Activated CD4-positive, alpha-beta T cell treated with anti-CD3 and anti-CD28 coated beads for 4 hours (primary cell): ENCODE results near the gene DNAH10.
"Not testable (repeated sequence)": the region's sequence is repeated elsewhere in the genome, so short reads cannot be mapped to it uniquely, and the experiment has no call there.

Source experiments
- DNase-seq, 2 donors: peaks; one replicate each; pipeline ENCODE4 v3.0.0-alpha.2; 2020

Gene DNAH10

DNA sequence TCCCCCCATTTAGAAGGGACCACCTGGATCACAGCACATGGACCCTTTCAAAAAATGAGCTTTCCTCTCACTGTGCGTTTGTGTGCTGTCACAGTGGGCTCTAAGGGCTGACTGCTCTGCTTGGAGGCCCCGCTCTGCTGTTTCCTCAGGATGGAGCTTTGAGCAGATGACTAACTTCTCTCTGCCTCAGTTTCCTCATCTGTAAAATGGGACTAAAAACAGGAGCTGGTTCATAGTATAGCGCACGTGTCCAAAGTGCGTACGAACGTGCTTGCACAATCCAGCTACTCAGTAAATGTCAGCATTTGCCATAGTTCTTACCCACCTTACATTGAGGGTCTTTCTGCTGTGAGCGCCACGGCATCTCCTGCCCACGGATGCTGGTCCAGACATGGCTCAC lies 12.7 kb upstream of the DNAH10 start:
- no peak for DNase-seq

DNA sequence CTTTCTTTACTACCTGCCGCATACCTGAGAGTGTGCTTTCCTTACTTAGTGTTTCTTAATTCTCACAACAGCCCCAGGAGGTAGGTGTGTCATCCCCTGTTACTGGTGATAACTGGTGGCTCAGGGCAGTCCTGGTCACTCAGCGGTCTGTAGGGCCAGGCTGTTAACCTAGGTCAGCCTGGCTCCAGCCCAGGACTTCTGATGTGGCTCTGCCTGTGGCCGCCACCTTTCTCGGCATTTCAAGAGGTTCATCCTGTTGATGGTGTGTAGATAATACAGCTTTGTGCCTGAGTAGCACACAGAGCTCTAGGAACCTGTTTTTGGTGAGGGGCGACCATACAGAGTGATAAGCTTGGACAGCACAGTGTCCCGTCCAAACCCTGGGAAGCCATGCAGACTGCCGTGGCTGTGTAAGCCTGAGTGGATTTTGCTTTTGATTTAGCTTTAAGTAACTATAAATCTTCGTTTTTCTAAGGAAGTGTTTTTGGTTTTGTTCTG lies 11.9 kb upstream of the DNAH10 start:
- DNase-seq, result no peak

DNA sequence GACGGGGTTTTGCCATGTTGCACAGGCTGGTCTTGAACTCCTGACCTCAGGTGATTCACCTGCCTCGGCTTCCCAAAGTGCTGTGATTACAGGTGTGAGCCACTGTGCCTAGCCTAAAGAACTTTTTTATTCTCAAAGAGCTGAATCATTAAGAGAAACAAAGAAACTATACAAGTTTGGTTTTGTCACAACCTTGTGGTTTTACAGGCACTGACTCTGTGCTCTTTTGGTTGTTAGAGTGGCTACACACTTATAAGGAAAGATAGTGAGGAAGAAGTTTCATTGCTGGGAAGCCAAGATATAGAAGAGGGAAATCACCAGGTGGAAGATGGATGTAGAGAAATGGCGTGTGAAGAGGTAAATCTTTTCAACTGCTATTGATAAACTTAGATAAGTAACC lies 10.1 kb upstream of the DNAH10 start:
- no peak for DNase-seq

DNA sequence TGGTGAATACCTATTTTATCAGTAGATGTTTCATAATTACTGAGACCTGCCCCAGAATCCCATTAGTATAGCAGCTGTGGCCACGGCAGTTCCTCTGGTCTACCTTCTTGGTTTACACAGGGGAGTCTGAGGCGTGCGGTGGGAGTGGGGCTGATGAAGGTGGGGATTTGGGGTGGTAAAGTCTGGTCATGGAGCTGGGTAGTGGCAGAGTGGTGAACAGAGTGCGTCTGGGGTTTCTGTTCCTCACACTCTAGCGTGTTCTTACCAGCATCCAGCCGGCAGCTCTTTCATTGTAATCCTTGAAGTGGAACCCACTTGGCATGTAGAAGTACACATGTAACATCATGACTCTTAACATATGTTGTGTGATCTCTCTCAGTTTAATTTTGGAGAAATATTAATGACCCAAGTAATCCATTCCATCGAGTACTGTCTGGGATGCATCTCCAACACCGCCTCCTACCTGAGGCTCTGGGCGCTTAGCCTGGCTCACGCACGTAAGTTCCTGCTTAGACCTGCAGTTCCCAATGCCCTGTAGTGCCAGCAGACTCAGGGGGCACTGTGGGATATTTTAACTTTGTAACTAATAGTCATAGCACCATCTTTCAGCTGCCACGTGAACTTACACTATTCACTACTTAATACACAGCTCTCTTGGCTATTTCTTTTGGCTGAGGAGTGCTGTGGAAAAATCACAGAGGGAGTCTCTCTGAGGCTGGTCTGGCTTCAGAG lies 7.9 kb upstream of the DNAH10 start:
- DNase-seq, result no peak

DNA sequence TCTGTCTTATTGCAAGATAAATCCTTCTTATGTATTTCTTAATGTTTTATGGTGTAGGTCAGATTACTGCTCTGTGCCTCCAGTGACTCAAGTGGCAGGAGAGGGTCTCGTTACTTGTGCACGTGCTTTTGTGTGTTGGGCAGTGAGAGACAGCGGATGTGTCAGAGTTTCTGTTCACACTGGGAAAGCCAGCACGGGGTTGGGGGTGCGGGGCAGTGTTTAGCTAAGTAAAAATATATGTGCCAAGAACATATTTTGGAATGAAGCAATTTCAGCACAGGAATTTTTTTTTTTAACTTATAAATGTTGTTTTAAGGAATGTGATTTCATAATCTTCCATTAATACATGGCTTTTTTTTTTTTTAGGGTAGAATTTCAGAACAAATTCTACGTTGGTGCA lies 4.5 kb upstream of the DNAH10 start:
- DNase-seq, result no peak

DNA sequence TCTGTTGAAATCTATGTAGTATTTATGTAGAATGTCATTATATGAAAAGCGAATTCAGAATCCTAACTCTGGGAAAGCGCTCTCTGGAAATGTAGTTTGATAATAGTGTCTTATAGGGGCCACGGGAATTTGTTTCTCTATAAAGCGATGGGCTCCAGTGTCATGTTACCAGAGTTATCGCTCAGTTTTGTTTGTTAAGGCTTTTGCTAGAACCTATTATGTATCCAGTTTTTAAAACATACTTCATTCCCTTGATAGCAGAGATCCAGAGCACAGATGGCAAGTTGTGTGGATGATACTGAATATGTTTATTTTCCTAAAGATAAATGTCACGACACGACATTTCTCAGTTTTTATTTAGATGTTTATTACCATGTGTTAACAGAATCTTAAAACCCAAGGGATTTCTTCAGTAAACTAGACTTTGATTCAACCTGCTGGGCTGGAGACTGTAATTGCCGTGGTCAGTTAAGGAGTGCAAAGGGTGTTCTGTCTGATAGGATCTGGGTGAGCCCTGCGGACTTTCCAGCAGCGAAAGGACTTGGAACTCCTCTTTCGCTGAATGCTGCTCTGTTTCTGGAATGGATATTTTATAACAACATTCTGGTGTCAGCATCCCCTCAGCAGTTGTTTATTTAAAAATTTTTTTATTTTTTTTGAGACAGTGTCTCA lies 1.7 kb upstream of the DNAH10 start:
- DNase-seq, result no peak

DNA sequence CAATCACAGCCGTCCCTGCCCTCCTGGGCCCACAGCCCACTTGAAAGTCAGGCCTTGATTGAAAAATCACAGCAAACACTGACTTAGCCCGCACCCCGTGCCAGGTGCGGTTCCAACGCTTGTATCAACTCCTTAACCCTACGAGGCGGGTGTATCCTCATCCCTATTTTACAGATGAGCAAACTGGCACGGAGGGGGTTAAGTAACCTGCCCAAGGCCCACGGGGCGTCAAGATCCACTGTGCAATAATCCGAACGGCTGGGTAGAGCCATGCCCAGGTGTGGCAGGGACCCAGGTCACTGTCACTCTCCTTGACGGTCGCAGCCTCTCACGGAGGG lies 583 bp downstream of the DNAH10 start:
- no peak for DNase-seq

DNA sequence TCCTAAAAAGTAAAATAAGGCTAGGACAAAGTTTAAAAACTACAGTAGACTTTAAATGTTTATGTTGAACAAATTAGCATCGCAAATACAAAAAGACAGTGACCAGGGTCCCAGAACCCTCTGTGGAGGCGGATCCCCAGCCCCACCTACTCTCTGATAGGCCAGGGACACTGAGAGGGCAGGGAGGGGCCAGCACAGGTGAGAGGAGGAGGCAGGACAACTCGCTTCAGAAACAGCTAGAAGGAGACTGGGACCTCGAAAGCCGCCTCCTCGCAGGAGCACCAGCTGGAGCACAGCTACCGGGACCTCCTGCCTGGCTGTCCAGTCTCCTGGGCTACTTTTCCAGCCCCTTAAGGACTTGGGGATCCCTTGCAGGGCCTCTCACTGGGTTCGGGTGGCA lies 992 bp downstream of the DNAH10 start:
- no peak for DNase-seq

DNA sequence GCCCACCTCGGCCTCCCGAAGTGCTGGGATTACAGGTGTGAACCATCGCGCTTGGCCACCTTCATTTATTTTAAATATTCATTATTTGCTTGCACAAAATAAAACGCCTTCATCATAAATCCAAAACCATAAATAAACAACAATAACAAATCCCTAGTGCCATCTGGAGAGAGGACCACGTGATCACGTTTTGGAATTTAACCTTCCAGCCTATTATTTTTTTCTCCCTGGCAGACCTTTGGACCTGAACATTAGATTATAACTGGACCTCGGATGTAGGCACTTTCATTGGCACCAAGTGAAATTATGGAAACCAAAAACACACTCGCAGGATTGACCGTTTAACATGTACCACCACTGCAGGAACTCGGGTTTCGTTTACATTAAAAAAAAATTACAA lies 2.0 kb downstream of the DNAH10 start:
- no peak for DNase-seq

DNA sequence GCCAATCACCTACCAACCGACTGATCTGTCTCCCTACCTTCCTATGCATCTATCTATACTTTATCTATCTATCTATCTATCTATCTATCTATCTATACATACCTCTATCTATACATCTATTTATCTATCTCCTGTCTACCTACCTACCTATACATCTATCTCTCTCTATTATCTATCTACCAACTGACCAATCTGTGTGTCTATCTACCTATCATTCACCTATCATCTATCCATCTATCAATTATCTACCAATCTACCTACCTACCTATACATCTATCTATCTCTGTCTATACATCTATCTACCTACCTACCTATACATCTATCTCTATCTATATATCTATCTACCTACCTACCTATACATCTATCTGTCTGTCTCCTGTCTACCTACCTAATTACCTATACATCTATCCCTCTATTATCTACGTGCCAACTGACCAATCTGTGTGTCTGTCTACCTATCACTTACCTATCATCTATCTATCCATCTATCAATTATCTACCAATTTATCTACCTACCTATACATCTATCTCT lies 3.5 kb downstream of the DNAH10 start:
- DNase-seq, result no peak

DNA sequence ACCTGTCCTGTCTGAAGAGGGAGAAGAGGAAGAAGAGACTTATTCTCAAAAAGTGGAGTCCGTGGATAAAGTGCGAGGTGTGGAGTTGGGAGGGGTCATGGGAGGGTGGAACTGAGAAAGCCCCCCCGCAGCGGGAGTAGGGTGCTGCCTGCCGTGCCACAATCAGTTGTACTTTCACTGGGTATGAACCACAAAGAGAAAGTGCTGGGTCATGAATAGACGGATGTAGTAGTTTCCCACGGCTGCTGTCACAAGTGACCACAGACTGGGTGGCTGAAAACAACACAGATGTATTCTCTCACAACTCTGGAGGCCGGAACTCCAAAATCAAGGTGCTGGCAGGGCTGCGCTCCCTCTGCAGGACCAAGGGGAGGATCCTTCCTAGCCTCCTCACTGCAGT lies 5.5 kb downstream of the DNAH10 start:
- DNase-seq, result no peak

DNA sequence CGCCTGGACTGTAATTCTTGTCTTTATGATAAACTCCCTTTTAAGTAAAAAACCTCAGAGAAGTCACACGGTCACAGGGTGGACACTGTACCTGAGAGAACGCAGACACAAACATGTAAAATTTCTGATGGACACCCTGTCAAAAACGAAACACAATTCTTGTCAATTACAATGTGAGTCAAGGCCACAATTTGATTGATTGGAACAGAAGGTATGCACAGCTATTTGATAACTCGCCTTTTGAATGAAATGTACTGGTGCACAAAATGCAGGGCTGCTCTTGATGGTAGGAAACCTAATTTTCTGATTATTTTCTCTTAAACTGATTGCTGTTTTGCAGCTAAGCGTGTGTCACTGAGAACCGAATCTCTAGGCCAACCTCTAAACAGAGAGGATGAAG lies 9.2 kb downstream of the DNAH10 start:
- DNase-seq, result no peak

DNA sequence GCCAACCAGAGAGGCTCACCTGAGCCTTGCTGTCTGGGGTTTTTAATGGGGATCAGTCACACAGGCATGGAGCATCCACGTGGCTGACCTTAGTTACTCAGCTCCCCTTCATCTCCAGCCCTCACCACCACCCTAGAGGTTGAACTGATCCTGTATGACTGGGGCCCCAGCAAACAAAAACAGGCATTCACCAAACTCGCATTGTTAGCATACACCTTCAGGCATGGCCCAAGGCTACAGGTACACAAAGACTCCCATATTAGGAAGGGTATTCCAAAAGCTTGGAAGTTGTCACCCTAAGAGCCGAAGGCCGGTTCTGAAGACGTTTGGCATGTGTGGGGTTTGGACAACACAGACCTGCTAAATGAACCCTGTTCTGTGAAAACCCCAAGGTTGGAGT lies 10.0 kb downstream of the DNAH10 start:
- DNase-seq, result no peak

DNA sequence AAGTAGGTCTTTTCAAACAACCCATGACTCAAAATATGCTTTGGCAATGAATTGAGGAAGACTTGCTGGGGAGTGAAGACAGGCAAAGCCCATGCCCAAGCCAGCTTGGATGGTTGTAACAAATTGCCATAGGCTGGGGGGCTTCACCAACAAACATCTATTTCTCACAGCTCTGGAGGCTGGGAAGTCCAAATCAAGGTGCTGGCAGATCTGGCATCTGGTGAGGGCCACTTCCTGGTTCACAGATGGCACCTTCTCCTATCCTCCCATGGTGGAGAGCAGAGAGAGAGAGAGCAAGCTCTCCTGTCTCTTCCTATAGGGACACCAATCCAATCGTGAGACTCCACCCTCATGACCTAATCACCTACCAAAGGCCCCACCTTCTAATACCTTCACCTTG lies 11.3 kb downstream of the DNAH10 start:
- DNase-seq, result no peak

DNA sequence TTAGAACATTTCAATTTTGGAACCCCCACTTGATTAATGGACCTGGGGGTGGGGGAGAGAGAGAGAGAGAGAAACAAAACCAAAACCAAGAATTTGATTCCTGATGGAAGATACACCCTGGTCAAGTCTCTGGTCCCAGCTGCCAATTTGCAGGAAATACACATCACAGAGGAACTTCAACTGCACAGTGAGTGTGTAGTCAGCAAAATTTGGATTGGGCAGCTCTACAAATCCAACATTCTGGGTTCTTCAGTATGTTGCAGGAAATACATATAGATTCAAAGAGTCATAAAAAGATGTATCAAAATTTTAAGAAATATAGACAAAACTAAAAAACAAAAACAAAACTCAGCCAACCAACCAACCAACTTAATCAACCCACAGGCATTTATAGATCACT lies 17.4 kb downstream of the DNAH10 start:
- no peak for DNase-seq

DNA sequence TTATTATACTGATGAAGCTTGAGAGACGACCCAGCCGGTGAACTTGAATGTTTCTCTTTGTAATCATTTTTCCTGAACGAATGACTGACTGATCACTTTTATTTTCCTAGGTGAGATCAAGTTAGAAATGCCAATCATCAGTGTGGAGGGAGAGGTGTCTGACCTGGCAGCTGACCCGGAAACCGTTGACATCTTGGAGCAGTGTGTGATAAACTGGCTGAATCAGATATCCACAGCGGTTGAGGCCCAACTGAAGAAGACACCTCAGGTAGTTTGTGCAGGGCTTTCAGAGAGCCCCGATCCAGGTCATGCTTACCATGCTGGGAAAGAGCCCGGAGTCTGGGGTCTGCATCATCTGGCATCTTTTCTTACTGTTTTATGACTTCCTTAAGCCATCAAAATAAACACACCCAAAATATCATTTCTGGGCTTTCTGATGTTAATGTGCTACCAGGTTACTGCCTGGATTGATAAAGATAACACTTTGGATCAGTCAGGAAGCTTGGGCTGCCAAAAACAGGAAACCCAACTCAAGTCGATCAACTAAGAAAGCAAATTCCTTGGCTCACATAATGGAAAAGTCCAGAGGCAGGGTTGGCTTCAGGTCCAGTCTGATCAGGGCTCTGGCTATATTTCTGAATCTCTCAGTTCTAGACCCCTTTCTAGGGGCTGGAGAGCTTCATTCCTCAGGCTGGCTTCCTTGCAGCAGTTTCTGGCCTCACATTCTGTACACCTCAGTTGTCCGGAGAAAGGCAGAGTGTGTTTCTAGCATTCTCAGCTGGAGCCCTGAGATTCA lies 21.1 kb downstream of the DNAH10 start:
- DNase-seq, result no peak

DNA sequence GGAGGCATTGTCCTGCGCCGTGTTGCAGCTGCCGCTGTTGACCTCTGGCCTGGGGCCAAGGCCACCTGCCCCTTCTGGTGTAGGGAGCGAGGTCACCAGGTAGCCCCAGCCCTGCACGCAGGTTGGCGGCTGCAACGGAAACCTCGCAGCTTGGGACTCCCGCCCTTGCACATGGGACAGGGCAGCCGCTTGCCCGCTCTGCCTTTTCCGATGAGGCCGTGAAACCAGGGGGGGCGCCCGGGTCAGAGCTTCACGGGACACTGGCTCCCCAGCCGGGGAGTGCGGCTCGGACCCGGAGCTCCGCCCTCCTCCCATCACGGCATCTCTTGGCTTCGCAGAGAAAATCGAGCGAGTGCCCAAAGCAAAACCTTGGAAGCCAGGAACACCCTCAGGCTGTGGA lies 25.4 kb downstream of the DNAH10 start:
- DNase-seq, result no peak

DNA sequence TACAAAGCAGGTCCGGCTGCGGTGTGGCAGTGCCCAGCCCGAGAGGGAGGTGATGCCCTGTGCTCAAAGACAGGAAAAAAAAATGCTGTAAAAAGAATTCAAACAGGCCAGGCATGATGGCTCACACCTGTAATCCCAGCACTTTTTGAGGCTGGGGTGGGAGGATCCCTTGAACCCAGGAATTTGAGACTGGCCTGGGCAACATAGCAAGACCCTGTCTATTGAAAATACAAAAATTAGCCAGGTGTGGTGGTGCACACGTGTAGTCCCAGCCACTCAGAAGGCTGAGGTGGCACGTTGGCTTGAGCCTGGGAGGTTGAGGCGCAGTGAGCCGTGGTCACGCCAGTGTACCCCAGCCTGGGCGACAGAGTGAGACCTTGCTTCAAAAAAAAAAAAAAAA lies 26.4 kb downstream of the DNAH10 start:
- no peak for DNase-seq

DNA sequence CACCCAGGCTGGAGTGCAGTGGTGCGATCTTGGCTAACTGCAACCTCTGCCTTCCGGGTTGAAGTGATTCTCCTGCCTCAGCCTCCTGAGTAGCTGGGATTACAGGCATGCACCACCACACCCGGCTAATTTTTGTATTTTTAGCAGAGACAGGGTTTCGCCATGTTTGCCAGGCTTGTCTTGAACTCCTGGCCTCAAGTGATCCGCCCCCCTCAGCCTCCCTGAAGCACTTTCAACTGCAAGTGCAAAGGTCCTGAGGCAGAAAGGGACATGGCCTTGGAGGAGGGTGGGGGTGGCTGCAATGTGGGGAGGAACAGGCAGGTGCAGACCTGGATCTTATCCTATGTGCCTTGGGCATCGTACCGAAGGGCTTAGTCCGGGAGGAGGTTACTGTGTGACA lies 27.3 kb downstream of the DNAH10 start:
- not testable (repeated sequence) for DNase-seq

DNA sequence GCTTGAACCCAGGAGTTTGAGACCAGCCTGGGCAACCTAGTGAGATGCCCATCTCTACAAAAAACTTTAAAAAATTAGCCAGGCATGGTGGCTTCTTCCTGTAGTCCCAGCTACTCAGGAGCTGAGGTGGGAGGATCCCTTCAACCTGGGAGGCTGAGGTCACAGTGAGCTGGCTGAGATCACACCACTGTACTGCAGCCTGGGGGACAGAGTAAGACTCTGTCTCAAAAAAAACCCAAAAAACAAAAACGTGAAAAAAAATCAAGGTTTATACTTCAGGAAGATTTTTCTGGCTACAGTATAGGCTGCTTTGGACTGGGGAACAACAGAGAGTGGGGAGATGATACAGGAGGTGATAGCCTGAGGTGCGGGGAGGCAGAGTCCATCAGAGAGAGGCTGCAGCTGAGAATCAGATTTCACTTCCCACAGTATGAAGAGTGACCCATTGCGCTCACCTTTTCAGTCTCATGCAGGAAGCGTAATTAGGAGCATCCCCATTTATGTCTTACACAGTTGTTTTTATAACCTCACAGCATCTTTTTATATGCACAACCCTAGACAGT lies 28.9 kb downstream of the DNAH10 start:
- DNase-seq, result no peak

DNA sequence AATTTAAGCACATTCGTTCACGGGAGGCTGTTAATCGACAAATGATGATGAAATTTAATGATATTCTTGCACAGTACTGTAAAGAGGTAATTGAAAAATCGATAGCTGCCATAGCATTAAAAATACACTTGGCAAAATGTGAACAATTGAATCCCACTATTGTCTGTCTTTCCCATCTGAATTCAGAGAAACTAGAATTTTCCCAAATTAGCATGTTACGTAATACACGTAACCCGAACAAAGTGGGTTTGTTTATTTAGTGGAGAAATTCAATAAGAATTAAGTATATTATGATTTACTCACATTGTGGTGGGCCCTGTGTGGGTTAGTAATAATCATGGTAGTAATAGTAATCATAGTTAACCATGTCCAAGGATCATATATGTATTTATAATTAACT lies 31.9 kb downstream of the DNAH10 start:
- no peak for DNase-seq

DNA sequence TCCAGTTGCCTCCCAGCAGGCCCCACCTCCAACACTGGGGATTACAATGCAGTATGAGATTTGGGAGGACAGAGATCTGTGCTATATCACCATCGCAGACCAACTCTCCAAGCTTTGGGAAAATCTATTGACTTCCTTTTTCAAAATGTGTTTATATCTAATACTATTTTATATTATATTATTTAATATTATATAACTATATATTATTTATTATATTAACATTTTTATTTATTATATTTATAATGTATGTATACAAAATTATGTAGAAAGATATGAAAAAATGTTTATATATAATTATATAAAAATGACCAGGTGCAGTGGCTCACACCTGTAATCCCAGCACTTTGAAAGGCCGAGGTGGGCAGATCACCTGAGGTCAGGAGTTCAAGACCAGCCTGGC lies 36.4 kb downstream of the DNAH10 start:
- no peak for DNase-seq

DNA sequence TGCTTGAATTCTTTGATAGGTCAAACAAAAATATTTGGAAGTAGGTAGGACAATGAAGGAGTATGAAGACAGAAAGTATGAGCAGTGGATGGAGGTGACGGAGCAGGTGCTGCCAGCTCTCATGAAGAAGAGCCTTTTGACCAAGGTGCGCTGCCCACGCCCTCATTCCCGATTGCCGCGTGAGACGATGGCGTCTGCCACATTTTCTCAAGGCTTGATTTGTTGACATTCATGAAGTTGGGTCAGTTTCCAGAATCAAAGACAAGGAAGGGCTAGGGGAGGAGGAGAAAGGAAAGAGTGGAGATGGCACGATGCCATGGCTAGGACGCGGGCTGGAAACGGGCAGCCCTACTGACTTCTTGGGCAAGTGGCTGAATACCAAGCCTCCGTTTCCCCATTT lies 37.1 kb downstream of the DNAH10 start:
- DNase-seq, result no peak
